SJSA1 (cell line): ENCODE measurements around the gene MINDY1. TPM values are rescaled to one million over a fixed set of nuclear protein-coding genes. Genes with fewer than 3 reads are reported as not detected.

Experiments used
- DNase-seq, 2 experiments: peaks; one replicate each; pipeline ENCODE4 v3.0.0-alpha.2; 2015 to 2020; ENCODE audit warnings: low spot score in 2 of 2, low read depth in 1 of 2
- H3K27ac ChIP-seq: fragments of 250-450 bp; sonication (Bioruptor Pico); 2 replicates; pipeline ENCODE4 v1.5.1; 2020; ENCODE audit warnings: mild to moderate bottlenecking, moderate library complexity
- H3K27me3 ChIP-seq: fragments of 250-450 bp; sonication (Bioruptor Pico); replicated peaks from 2 replicates; pipeline ENCODE4 v1.5.1; 2020; ENCODE audit warnings: mild to moderate bottlenecking, moderate library complexity
- H3K36me3 ChIP-seq: fragments of 250-450 bp; sonication (Bioruptor Pico); 2 replicates; pipeline ENCODE4 v1.5.1; 2020; ENCODE audit warnings: mild to moderate bottlenecking
- H3K4me1 ChIP-seq: fragments of 250-450 bp; sonication (Bioruptor Pico); replicated peaks from 2 replicates; pipeline ENCODE4 v1.6.1; 2021; ENCODE audit warnings: mild to moderate bottlenecking
- H3K4me3 ChIP-seq: fragments of 250-450 bp; sonication (Bioruptor Pico); 2 replicates; pipeline ENCODE4 v1.5.1; 2020; ENCODE audit warnings: mild to moderate bottlenecking
- H3K9me3 ChIP-seq: fragments of 250-450 bp; sonication (Bioruptor Pico); replicated peaks from 2 replicates; pipeline ENCODE4 v1.5.1; 2020; ENCODE audit warnings: mild to moderate bottlenecking
- total RNA-seq: library from RNA; depleted of rRNA; stranded (reverse); fragments of >200 nt; shearing (Covaris generic); gene quantifications from 2 replicates; pipeline ENCODE4 v1.2.3, GENCODE V29; 2014; rRNA removed

MINDY1 gene
- total RNA-seq, 1 experiment from 2014 or later, result 5.9 TPM

DNA sequence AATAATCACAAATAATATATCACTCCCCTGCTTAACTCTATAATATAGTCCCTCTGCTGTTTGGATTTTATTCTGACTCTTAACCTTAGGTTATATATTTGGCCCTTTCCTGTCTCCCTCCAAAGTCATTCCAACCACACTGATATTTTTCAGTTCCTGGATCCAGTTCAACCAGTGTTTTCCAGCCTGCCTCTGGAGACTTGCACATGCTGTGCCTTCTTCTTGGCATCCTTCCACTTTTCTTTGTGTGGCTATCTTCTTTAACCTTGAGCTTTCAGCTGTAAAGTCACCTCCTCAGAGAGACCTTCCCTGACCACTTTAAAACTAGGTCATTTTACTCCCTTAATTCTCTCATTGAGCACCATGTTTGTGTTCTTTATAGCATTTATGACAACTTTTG is 51.4 kb downstream of the MINDY1 start:
- Histone ChIP-seq H3K36me3 (peaks cover 79% of the 10 kb centered on the region), H3K9me3 (no peaks in the 10 kb centered on the region), H3K27me3 (no peaks in the 10 kb centered on the region), H3K27ac (no peak overlapping the region), H3K4me1 (no peaks in the 10 kb centered on the region), H3K4me3 (no peak overlapping the region)
- no peak for DNase-seq

DNA sequence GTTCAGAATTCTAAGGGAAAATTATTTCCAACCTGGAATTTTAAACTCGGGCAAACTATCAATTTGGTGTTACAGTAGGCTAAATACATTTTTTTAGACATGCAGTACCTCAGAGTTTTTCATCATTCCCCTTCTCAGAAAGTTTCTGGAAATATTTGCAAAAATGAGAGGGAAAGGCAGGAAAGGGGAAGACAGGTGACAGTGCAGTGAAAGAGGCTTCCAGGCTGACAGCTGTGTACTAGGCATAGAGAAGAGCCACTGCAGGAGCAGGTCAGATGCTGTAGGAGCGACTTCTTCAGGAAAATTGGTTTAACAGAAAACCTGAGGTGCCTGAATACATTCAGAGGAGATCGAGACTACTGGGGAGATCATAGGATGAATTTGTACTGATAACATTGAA is 52.0 kb downstream of the MINDY1 start:
- peaks cover 77% of the 10 kb centered on the region for H3K36me3 ChIP-seq

More for the DNA sequence above, 52.0 kb downstream of the MINDY1 start:
- no peaks in the 10 kb centered on the region for H3K9me3 ChIP-seq
- no peaks in the 10 kb centered on the region for H3K27me3 ChIP-seq
- H3K4me3 ChIP-seq, result no peak overlapping the region
- no peaks in the 10 kb centered on the region for H3K4me1 ChIP-seq
- DNase-seq, result no peak
- no peak overlapping the region for H3K27ac ChIP-seq

Other genes with a start within 250 kb of the MINDY1 start
- 6.6 and 13.4 TPM in 2 replicates for gene CTSS, start 241.1 kb downstream of the MINDY1 start, total RNA-seq
- gene CTSK, start 198.6 kb downstream of the MINDY1 start, total RNA-seq, result 44.6 and 46.2 TPM in 2 replicates
- 33.2 and 49.7 TPM in 2 replicates for gene ARNT, start 130.3 kb downstream of the MINDY1 start, total RNA-seq
- gene CTXND2, start 119.8 kb downstream of the MINDY1 start, total RNA-seq, result not detected in 2 replicates
- gene SETDB1, start 80.5 kb downstream of the MINDY1 start, total RNA-seq, result 21.0 and 30.6 TPM in 2 replicates
- gene CERS2, start 32.1 kb downstream of the MINDY1 start, total RNA-seq, result 145 and 165 TPM in 2 replicates
- gene ANXA9, start 24.6 kb downstream of the MINDY1 start, total RNA-seq, result 0.66 TPM in 1 of 2 replicates, not detected in the other
- 8.1 and 22.3 TPM in 2 replicates for gene PRUNE1, start 1.5 kb upstream of the MINDY1 start, total RNA-seq
- gene BNIPL, start 29.7 kb upstream of the MINDY1 start, total RNA-seq, result 0.42 and 0.75 TPM in 2 replicates
- gene C1orf56, start 40.8 kb upstream of the MINDY1 start, total RNA-seq, result 0.38 and 0.74 TPM in 2 replicates
- 35.2 and 67.2 TPM in 2 replicates for gene CDC42SE1, start 52.7 kb upstream of the MINDY1 start, total RNA-seq
- gene MLLT11, start 53.5 kb upstream of the MINDY1 start, total RNA-seq, result 23.7 and 26.5 TPM in 2 replicates
- 9.3 and 11.7 TPM in 2 replicates for gene GABPB2, start 63.9 kb upstream of the MINDY1 start, total RNA-seq
- 0.06 and 1.1 TPM in 2 replicates for gene SEMA6C, start 139.7 kb upstream of the MINDY1 start, total RNA-seq
- gene TNFAIP8L2, start 149.7 kb upstream of the MINDY1 start, total RNA-seq, result not detected in 2 replicates
- gene LYSMD1, start 159.0 kb upstream of the MINDY1 start, total RNA-seq, result 15.8 and 18.3 TPM in 2 replicates
- 52.9 and 62.9 TPM in 2 replicates for gene SCNM1, start 159.2 kb upstream of the MINDY1 start, total RNA-seq
- 1.2 TPM in 1 of 2 replicates, not detected in the other for gene TMOD4, start 169.1 kb upstream of the MINDY1 start, total RNA-seq
- 52.8 and 66.6 TPM in 2 replicates for gene VPS72, start 183.3 kb upstream of the MINDY1 start, total RNA-seq
- gene PIP5K1A, start 191.7 kb upstream of the MINDY1 start, total RNA-seq, result 46.5 and 69.9 TPM in 2 replicates
- 293 and 297 TPM in 2 replicates for gene PSMD4, start 247.8 kb upstream of the MINDY1 start, total RNA-seq